H1 (cell line): ENCODE results near the gene RAB31. TPM values are rescaled to one million over a fixed set of nuclear protein-coding genes. Genes with fewer than 3 reads are reported as not detected.

Experiments used
- CTCF ChIA-PET: fragments of 300-600 bp; sonication (Branson Sonifier 250); formaldehyde crosslinking; loops from one replicate; lab custom pipeline; 2021; ENCODE audit not compliant: partially characterized antibody; lab: Charles Lee
- POLR2A ChIA-PET: fragments of 300-600 bp; sonication (Branson Sonifier 250); formaldehyde crosslinking; loops from one replicate; lab custom pipeline; 2021; ENCODE audit warnings: inconsistent platforms; ENCODE audit not compliant: partially characterized antibody; lab: Charles Lee
- DNase-seq, 2 experiments: peaks; one replicate each; pipeline versions ENCODE4 v3.0.0 to v3.0.0-alpha.2; 2010 to 2022; ENCODE audit warnings: low spot score in 2 of 2, low read depth in 1 of 2, mixed read lengths in 1 of 2
- FAIRE-seq: peaks from 2 replicates; lab custom pipeline; 2011; peaks lifted over from hg19 to GRCh38; lab: Jason Lieb, UNC
- H2AFZ ChIP-seq: 2 replicates; pipeline ENCODE4 v1.8.1; 2012; ENCODE audit warnings: low read length, inconsistent platforms
- H2AK5ac ChIP-seq: 2 replicates; pipeline ENCODE4 v1.6.1; 2013; ENCODE audit warnings: low read depth, low read length
- H2BK120ac ChIP-seq: replicated peaks from 2 replicates; pipeline ENCODE3; 2013; ENCODE audit warnings: low read depth, low read length, inconsistent platforms
- H2BK12ac ChIP-seq: 2 replicates; pipeline ENCODE4 v1.6.1; 2013; ENCODE audit warnings: low read depth, low read length
- H2BK15ac ChIP-seq: 2 replicates; pipeline ENCODE4 v1.6.1; 2013; ENCODE audit warnings: low read length
- H2BK20ac ChIP-seq: 2 replicates; pipeline ENCODE4 v1.6.1; 2013; ENCODE audit warnings: low read length
- H2BK5ac ChIP-seq: 2 replicates; pipeline ENCODE4 v1.6.1; 2013; ENCODE audit warnings: low read depth, low read length
- H3K14ac ChIP-seq: 2 replicates; pipeline ENCODE4 v1.6.1; 2013; ENCODE audit warnings: inconsistent platforms; ENCODE audit not compliant: insufficient read length
- H3K18ac ChIP-seq: 2 replicates; pipeline ENCODE4 v1.6.1; 2013; ENCODE audit warnings: low read length; ENCODE audit errors: extremely low read depth
- H3K23ac ChIP-seq: 2 replicates; pipeline ENCODE4 v1.6.1; 2013; ENCODE audit warnings: inconsistent platforms; ENCODE audit not compliant: insufficient read length
- H3K23me2 ChIP-seq: 2 replicates; pipeline ENCODE4 v1.6.1; 2013; ENCODE audit warnings: low read depth, low read length
- H3K27ac ChIP-seq: 2 replicates; pipeline ENCODE4 v1.6.1; 2011; ENCODE audit warnings: low read depth, low read length, inconsistent platforms
- H3K27me3 ChIP-seq, 4 experiments: replicated peaks in 1 of 4; 1 replicate in 1 of 4; 2 replicates in 3 of 4; pipeline versions ENCODE4 v1.6.1 to v1.8.1; 2011 to 2013; ENCODE audit warnings: low read length in 3 of 4, mild to moderate bottlenecking in 3 of 4, inconsistent platforms in 2 of 4, mixed read lengths in 2 of 4, moderate library complexity in 1 of 4; ENCODE audit not compliant: control insufficient read depth in 3 of 4, insufficient read depth in 3 of 4; ENCODE audit errors: extremely low read depth in 1 of 4
- H3K36me3 ChIP-seq, 4 experiments: 2 replicates each; pipeline versions ENCODE4 v1.6.1 to v1.8.1; 2011 to 2013; ENCODE audit warnings: mild to moderate bottlenecking in 4 of 4, low read length in 3 of 4, moderate library complexity in 2 of 4, control low read depth in 1 of 4, inconsistent platforms in 1 of 4; ENCODE audit not compliant: insufficient read depth in 4 of 4, control insufficient read depth in 2 of 4
- H3K4ac ChIP-seq: replicated peaks from 2 replicates; pipeline ENCODE3; 2013; ENCODE audit warnings: low read length, low read depth, mixed read lengths, inconsistent platforms; ENCODE audit not compliant: insufficient read length
- H3K4me1 ChIP-seq, 4 experiments: replicated peaks in 1 of 4; 1 replicate in 1 of 4; 2 replicates in 3 of 4; pipeline versions ENCODE4 v1.6.1 to v1.8.1; 2011 to 2013; ENCODE audit warnings: low read length in 3 of 4, inconsistent platforms in 2 of 4, mixed read lengths in 1 of 4; ENCODE audit not compliant: insufficient read depth in 4 of 4, control insufficient read depth in 3 of 4
- H3K4me2 ChIP-seq, 2 experiments: 2 replicates each; pipeline versions ENCODE4 v1.6.1 to v1.8.1; 2011 to 2013; ENCODE audit warnings: low read depth in 2 of 2, low read length in 2 of 2, control low read depth in 1 of 2, inconsistent platforms in 1 of 2, mild to moderate bottlenecking in 1 of 2; ENCODE audit not compliant: insufficient read depth in 1 of 2
- H3K4me3 ChIP-seq, 4 experiments: fragments of 200-600, 300-600 bp in 1 of 4; sonication (generic), shearing (Covaris generic), sonication (Bioruptor Twin) in 1 of 4; 2 replicates each; pipeline versions ENCODE4 v1.5.1 to v1.8.1; 2011 to 2016; ENCODE audit warnings: low read length in 4 of 4, low read depth in 3 of 4, control low read depth in 2 of 4, inconsistent platforms in 2 of 4, mild to moderate bottlenecking in 2 of 4, mixed read lengths in 1 of 4, moderate library complexity in 1 of 4; ENCODE audit not compliant: insufficient read depth in 2 of 4; ENCODE audit errors: extremely low read depth in 1 of 4
- H3K56ac ChIP-seq: replicated peaks from 2 replicates; pipeline ENCODE3; 2013; ENCODE audit warnings: low read depth, mild to moderate bottlenecking, mixed read lengths, low read length, inconsistent platforms; ENCODE audit not compliant: insufficient read length
- H3K79me1 ChIP-seq: 2 replicates; pipeline ENCODE4 v1.6.1; 2013; ENCODE audit warnings: low read depth, low read length, control low read depth
- H3K79me2 ChIP-seq, 2 experiments: 2 replicates each; pipeline versions ENCODE4 v1.6.1 to v1.8.1; 2012 to 2013; ENCODE audit warnings: low read length in 2 of 2, mild to moderate bottlenecking in 2 of 2, inconsistent platforms in 1 of 2; ENCODE audit not compliant: insufficient read depth in 2 of 2, control insufficient read depth in 1 of 2
- H3K9ac ChIP-seq, 4 experiments: replicated peaks in 1 of 4; 1 replicate in 1 of 4; 2 replicates in 3 of 4; pipeline versions ENCODE4 v1.6.1 to v1.8.1; 2011 to 2013; ENCODE audit warnings: low read depth in 3 of 4, low read length in 3 of 4, control low read depth in 2 of 4, mild to moderate bottlenecking in 2 of 4, moderate library complexity in 2 of 4, inconsistent platforms in 1 of 4; ENCODE audit errors: extremely low read depth in 1 of 4
- H3K9me3 ChIP-seq, 2 experiments: 2 replicates each; pipeline versions ENCODE4 v1.6.1 to v1.8.1; 2012 to 2013; ENCODE audit warnings: mild to moderate bottlenecking in 2 of 2, moderate library complexity in 2 of 2, control low read depth in 1 of 2, inconsistent platforms in 1 of 2, low read depth in 1 of 2, low read length in 1 of 2, mixed read lengths in 1 of 2; ENCODE audit not compliant: insufficient read depth in 2 of 2
- H4K20me1 ChIP-seq, 2 experiments: replicated peaks in 1 of 2; 2 replicates each; pipeline versions ENCODE3 to v1.8.1; 2011 to 2013; ENCODE audit warnings: inconsistent platforms in 2 of 2, low read length in 2 of 2, mild to moderate bottlenecking in 1 of 2; ENCODE audit not compliant: insufficient read depth in 2 of 2, control insufficient read depth in 1 of 2
- H4K5ac ChIP-seq: 2 replicates; pipeline ENCODE4 v1.6.1; 2013; ENCODE audit warnings: low read length, low read depth, mixed read lengths, inconsistent platforms; ENCODE audit not compliant: insufficient read length
- H4K8ac ChIP-seq: 2 replicates; pipeline ENCODE4 v1.8.0; 2013; ENCODE audit warnings: mild to moderate bottlenecking, moderate library complexity, low read length, inconsistent platforms; ENCODE audit not compliant: insufficient read depth; ENCODE audit errors: extremely low read depth
- H4K91ac ChIP-seq: replicated peaks from 2 replicates; pipeline ENCODE3; 2013; ENCODE audit warnings: low read length, mixed read lengths, inconsistent platforms; ENCODE audit not compliant: insufficient read length
- ASH2L ChIP-seq: fragments of 200-600, 300-600 bp; sonication (generic); IDR thresholded peaks from one replicate; pipeline ENCODE4 v1.7.1; 2017; ENCODE audit warnings: low read length
- BCL11A ChIP-seq, 2 experiments: IDR thresholded peaks; one replicate each; pipeline ENCODE4 v1.6.1; 2011; ENCODE audit warnings: low read depth in 2 of 2, low read length in 2 of 2, mild to moderate bottlenecking in 2 of 2
- BRCA1 ChIP-seq: IDR thresholded peaks from 2 replicates; pipeline ENCODE4 v1.6.1; 2012; ENCODE audit warnings: low read depth, low read length, improper control_type of control experiment
- CEBPB ChIP-seq: IDR thresholded peaks from 2 replicates; pipeline ENCODE4 v1.6.1; 2012; ENCODE audit warnings: low read depth, low read length
- CREB1 ChIP-seq: IDR thresholded peaks from 2 replicates; pipeline ENCODE4 v1.6.1; 2012; ENCODE audit warnings: inconsistent platforms
- EZH2 ChIP-seq: fragments of 200-600 bp; sonication (generic); IDR thresholded peaks from 2 replicates; pipeline ENCODE4 v1.7.1; 2012; ENCODE audit warnings: low read depth, mild to moderate bottlenecking, moderate library complexity, low read length, inconsistent platforms; ENCODE audit not compliant: severe bottlenecking
- GABPA ChIP-seq: IDR thresholded peaks from 2 replicates; pipeline ENCODE4 v1.6.1; 2011; ENCODE audit warnings: mild to moderate bottlenecking, low read length, moderate library complexity, borderline replicate concordance; ENCODE audit not compliant: insufficient read depth
- GTF2F1 ChIP-seq: IDR thresholded peaks from 2 replicates; pipeline ENCODE4 v1.6.1; 2012; ENCODE audit warnings: low read depth, low read length, improper control_type of control experiment, borderline replicate concordance
- JUN ChIP-seq: IDR thresholded peaks from 2 replicates; pipeline ENCODE4 v1.6.1; 2011; ENCODE audit warnings: low read depth, mild to moderate bottlenecking, improper control_type of control experiment, low read length
- KDM5A ChIP-seq: fragments of 200-600 bp; IDR thresholded peaks from 2 replicates; pipeline ENCODE4 v1.7.1; 2012; ENCODE audit warnings: mild to moderate bottlenecking, low read length, inconsistent platforms, mixed read lengths
- MAFK ChIP-seq: IDR thresholded peaks from 2 replicates; pipeline ENCODE4 v1.6.1; 2012; ENCODE audit warnings: low read depth, mild to moderate bottlenecking, improper control_type of control experiment, low read length
- POLR2A ChIP-seq, 2 experiments: IDR thresholded peaks; 1 replicate in 1 of 2; 2 replicates in 1 of 2; pipeline ENCODE4 v1.6.1; 2011; ENCODE audit warnings: low read depth in 2 of 2, low read length in 2 of 2, mild to moderate bottlenecking in 2 of 2; ENCODE audit errors: control extremely low read depth in 1 of 2
- POU5F1 ChIP-seq: IDR thresholded peaks from 2 replicates; pipeline ENCODE4 v1.6.1; 2011; ENCODE audit warnings: low read depth, mild to moderate bottlenecking, low read length, moderate library complexity
- SAP30 ChIP-seq: fragments of 300-600 bp; sonication (generic); IDR thresholded peaks from 2 replicates; pipeline ENCODE4 v1.7.1; 2012; ENCODE audit warnings: low read length, moderate library complexity, mild to moderate bottlenecking, inconsistent platforms; ENCODE audit not compliant: insufficient read depth, insufficient replicate concordance
- SIRT6 ChIP-seq: IDR thresholded peaks from one replicate; pipeline ENCODE4 v1.7.1; 2012; ENCODE audit warnings: low read length, inconsistent platforms
- TBP ChIP-seq: IDR thresholded peaks from 2 replicates; pipeline ENCODE4 v1.6.1; 2011; ENCODE audit warnings: low read depth, low read length, improper control_type of control experiment
- TCF12 ChIP-seq: IDR thresholded peaks from 2 replicates; pipeline ENCODE4 v1.6.1; 2011; ENCODE audit warnings: low read depth, mild to moderate bottlenecking, low read length
- WGBS, 2 experiments: shearing (Covaris generic) in 1 of 2; methylation state at CpG; one replicate each; pipeline versions ENCODE4 v1.1.6 to v1.1.7; 2013 to 2015; ENCODE audit warnings: low lambda C conversion rate in 2 of 2, mixed read lengths in 2 of 2, inconsistent platforms in 1 of 2, low coverage in 1 of 2, missing lambda C conversion rate in 1 of 2; ENCODE audit not compliant: insufficient replicate concordance in 2 of 2, insufficient coverage in 1 of 2, insufficient read length in 1 of 2; ENCODE audit errors: extremely low coverage in 1 of 2, missing lambda C conversion rate in 1 of 2; 5-methylcytosine and 5-hydroxymethylcytosine counted together
- polyA plus RNA-seq, 7 experiments: library from polyadenylated mRNA; depleted of rRNA in 3 of 7; stranded (reverse) in 5 of 7; unstranded in 2 of 7; fragments of >200 nt in 5 of 7; fragments of 200-250 nt in 2 of 7; gene quantifications; 1 replicate in 5 of 7; 2 replicates in 1 of 7; 4 replicates in 1 of 7; pipeline versions ENCODE4 v1.2.1 to v1.2.3, GENCODE V29; 2011 to 2013; ENCODE audit warnings: missing spikeins in 2 of 7, mixed read lengths in 2 of 7
- total RNA-seq: library from RNA; stranded (reverse); fragmentation: NEBNext Ultra II Directional; extraction: Animal tissue kit (Norgen Biotek cat#: 25700); gene quantifications from 2 replicates; pipeline ENCODE4 v1.2.1, GENCODE V29; 2021

Gene RAB31
- total and polyA plus RNA-seq, 2 of the 8 experiments (the other 6 are each of a cell fraction or from before 2014, with no cell fraction given): 15.2 to 40.9 TPM

DNA sequence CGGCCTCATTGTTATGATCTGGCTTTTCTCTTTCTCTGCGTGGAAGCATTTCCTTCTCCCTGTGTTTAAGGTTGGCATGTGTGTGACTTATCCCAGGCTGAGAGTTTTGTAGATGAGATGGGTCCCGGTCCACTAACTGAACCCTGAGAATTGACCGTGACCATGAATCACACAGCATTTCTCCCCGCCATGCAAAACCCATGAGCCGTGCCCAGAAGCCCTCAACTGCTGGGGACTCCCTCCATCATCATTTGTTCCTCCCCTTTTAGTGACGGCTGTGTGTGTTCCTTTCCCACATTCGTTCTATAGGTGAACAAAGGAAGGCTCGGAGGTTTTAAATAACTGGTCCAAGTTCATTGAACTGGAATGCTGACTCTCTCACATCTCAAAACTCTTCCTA is 147.6 kb downstream of the RAB31 start:
- Histone ChIP-seq H2BK12ac (no peak overlapping the region), H3K79me1 (no peaks in the 10 kb centered on the region), H3K79me2 (no peaks in the 10 kb centered on the region), H3K4me2 (no peak overlapping the region), H3K4me1 (peaks cover 0 to 6% (median 0%) of the 10 kb centered on the region in 4 experiments; a peak in 2 of 7 replicates), H2BK5ac (no peak overlapping the region), H3K14ac (no peak overlapping the region), H4K20me1 (no peaks in the 10 kb centered on the region), H2BK120ac (no peak overlapping the region), H3K18ac (no peak overlapping the region), H3K56ac (no peak overlapping the region), H2BK20ac (no peak overlapping the region), H4K91ac (no peak overlapping the region), H3K9ac (no peak overlapping the region), H4K5ac (no peak overlapping the region), H3K9me3 (peaks cover 3 to 6% of the 10 kb centered on the region in 2 experiments; a peak in 1 of 4 replicates), H3K23ac (no peak overlapping the region), H3K36me3 (no peaks in the 10 kb centered on the region), H4K8ac (no peak overlapping the region), H2BK15ac (no peak overlapping the region), H3K27me3 (no peaks in the 10 kb centered on the region), H3K4me3 (no peak overlapping the region), H3K27ac (no peak overlapping the region), H3K23me2 (no peaks in the 10 kb centered on the region), H2AK5ac (no peak overlapping the region), H3K4ac (no peak overlapping the region), H2AFZ (no peak overlapping the region)
- no peak for DNase-seq
- WGBS, 2 experiments: 90% methylated on average over 9 of the region's 9 CpGs; no CpG with 5 or more reads in 1 of the 2 experiments
- CTCF ChIA-PET: no interaction called here
- TF ChIP-seq TCF12 (no peak), GABPA (no peak), BCL11A (IDR thresholded peaks at IDR 0.05; ENCODE audit: low read depth in 2 of 2, low read length in 2 of 2) (no peak), ASH2L (no peak), POLR2A (IDR thresholded peaks at IDR 0.05; ENCODE audit: control extremely low read depth in 1 of 2, low read depth in 2 of 2, low read length in 2 of 2) (no peak), KDM5A (no peak), SAP30 (no peak), SIRT6 (no peak), MAFK (no peak), EZH2 (no peak), CEBPB (no peak), GTF2F1 (no peak), JUN (no peak), BRCA1 (no peak), CREB1 (no peak), TBP (no peak), POU5F1 (no peak)
- POLR2A ChIA-PET: no interaction called here
- no peak for FAIRE-seq
